GM18505 (cell line): ENCODE measurements around the gene C8G.

Source experiments
- ATAC-seq: cut with Tn5 transposase; IDR thresholded peaks from one replicate; pipeline ENCODE4 v1.9.1; 2021; ENCODE audit not compliant: unreplicated experiment
- POLR2A ChIP-seq: IDR thresholded peaks from 4 replicates; pipeline ENCODE4 v1.6.1; 2011; ENCODE audit warnings: borderline replicate concordance; ENCODE audit not compliant: insufficient read depth, insufficient read length; ENCODE audit errors: extremely low read depth

The C8G gene

DNA sequence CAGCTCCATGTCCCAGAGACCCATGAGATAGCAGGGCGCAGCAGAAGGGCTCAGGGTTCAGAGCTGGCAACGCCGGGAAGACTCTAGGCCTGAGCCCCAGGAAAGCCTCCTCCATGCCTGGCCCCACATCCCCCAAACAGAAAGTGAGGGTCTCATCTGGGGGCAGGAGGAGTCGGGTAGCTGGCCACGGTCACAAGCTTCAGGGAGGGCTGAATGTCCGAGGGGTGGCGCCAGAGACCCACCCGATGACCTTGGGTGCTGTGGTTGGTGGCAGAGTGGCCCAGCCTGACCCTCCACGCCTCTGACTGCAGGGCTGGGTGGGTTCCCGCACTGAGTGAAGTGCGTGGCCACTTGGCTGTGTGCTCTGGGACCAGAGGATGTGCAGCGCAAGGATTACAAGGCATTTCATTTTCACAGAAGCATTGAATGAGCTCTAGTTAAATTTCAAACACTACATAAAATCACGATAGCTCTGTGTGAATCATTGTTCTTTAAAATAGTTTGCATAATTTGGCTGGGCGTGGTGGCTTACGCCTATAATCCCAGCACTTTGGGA, 3.0 kb downstream of the C8G start:
- no peak for TF ChIP-seq POLR2A
- no peak for ATAC-seq

DNA sequence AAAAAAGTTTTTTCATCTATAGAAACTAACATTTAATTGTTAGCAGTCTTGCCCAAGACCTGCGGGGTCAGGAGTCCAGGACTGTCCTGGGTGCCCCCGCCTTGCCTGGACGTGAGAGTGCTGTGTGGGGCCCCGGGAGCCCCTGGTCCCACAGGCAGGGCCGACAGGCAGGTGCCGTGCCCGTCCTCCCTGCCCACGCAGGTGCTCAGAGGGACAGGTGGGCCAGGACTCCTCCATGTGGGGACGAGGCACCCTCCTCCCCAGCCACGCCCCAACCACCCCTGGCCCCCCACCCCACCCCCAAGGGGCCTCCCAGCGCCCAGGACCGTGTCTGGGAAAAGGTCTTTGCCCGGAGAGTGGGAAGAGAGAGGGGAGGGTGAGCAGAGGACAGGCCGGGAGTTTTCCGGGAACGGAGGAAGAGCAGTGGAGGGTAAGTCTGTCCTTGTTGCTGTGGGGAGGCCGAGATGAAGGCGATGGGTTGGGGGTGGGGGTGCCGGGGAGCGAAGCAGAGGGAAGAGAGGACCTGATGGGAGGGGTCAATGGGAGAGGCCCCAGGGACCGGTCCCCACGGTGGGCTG, 4.3 kb downstream of the C8G start:
- no peak for TF ChIP-seq POLR2A
- no peak for ATAC-seq

DNA sequence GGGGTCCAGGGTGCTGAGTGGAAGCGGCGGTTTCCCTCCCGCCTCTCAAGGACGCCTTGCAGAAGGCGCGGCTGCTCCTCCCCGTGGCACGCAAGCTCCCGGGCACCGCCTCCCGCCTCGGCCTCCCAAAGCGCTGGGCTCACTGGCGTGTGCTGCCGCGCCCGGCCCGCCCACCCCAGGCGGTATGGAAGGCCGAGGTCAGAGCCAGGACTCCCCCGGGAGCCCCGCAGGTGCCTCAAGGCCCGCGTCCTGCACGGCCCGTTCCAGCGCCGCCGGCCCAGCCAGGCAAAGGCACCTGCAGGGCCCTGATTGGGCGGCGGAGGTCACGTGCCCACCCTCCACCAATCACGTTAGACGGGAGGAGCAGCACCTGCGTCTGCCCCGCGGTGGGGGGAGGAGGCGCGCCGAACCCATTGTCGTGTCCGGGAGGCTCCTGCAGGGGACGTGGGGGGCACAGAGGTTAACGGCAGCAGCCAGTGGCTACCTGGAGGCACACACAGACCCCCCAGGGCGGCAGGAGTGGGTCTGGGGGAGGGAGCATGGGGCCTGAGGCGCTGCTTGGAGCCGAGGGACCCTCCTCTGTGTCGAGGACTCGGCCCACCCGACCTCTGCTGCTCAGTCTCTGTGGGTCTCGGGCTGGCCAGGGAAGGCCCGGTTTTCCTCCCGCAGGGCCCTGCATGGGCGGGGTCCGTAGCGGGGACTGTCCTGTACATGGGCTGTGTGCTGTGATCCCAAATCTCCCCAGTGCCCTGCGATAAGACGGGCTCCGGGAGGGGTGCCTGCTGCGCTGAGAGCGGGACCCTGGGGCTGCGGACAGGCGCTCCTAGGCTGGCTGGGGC, 5.0 kb downstream of the C8G start:
- peak; percentile 78 for ATAC-seq
- TF ChIP-seq POLR2A: peak; percentile 76

DNA sequence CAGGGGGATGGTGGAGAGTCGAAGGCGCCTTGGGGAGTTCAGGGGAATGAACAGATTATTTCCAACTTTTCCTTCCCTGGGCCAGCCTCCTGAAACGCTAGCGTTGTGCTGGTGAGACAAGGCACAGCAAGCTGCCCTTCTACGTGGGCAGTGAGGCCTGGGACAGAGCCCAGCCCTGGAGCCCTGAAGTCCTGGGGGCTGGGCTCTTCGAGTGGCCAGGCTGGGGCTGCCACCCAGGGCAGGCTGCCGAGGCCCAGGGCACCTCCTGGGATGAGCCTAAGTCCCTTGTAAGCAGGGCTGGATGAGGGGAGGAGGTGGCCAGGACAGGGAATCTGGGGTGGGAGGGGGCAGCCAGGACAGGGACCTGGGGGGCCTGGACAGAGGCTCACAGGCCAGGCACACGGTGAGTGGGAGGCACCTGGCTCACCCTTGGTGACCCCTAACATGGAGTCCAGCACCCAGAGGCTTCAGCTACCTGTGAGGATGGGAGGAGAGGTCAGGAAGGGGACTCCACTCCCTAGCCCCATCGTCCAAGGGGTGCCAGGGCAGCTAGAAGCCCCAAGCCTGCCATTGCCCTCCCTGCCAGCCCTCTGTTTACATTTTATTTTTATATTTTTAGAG, 5.7 kb downstream of the C8G start:
- no peak for TF ChIP-seq POLR2A
- no peak for ATAC-seq

DNA sequence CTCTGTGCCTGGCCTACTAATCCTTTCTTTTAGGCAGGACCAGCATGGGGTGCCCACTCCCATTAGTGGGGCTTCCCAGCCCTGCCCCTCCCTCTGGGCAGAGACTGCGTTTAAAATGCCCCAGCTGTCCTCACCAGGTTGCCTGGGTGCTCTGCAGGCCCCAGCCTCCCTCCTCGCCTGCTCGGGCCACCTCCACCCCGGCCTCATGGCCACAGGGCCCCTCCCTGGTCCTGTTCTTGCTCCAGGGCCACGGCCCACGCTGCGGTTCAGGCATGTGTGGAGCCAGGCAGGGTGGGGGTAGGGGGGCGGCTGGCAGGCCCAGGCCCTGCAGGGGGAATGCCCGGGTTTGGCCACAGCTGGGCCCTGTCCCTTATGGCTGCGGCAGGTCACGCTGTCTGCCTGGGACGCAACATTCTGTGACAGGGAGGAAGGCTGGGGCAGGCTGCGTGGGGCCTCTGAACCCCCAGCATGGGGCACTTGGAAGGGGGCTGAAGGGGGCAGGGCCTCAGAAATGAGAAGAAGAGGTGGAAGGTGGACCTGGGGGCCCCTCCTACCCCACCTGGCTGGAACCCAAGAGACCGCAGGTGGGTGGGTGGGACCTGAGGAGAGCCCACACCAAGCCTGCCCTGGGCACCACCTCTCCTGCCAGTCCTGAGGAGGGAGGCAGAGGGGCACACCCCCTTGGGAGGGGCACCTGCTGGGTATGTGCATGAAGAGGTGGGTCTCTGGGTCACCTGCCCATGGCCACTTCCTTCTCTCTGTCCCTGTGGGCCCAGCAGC, 6.7 kb downstream of the C8G start, which contains the start of gene LCN12:
Gene LCN12, plus strand, starts transcription at position 733 of the 780 bp plus-strand sequence. CDS start 55 bp downstream, outside the sequence.
- ATAC-seq: no peak

DNA sequence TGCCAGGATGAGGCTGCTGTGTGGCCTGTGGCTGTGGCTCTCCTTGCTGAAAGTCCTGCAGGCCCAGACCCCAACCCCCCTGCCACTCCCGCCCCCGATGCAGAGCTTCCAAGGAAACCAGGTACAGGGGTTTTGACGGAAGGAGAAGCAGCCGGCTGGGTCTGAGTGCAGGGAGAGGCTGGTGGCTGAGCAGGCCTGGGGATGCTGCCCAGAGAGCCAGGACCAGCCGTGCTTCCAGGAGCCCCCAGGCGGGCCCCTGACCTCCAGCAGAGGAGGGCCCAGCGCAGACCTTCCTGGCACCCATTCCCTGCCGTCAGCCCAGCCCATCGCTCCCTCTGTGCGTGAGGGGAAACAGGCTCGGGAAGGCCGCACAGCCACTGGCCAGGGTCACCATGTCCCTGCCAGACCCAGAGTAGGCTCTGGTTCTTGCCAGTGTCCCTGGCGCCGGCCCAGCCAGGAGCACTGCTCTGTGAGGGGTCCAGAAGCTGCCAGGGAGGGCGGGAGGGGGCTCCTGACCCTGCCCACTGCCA, 7.3 kb downstream of the C8G start:
- TF ChIP-seq POLR2A: no peak
- no peak for ATAC-seq

More for the DNA sequence above, 6.7 kb downstream of the C8G start, which contains the start of gene LCN12:
- no peak for TF ChIP-seq POLR2A

DNA sequence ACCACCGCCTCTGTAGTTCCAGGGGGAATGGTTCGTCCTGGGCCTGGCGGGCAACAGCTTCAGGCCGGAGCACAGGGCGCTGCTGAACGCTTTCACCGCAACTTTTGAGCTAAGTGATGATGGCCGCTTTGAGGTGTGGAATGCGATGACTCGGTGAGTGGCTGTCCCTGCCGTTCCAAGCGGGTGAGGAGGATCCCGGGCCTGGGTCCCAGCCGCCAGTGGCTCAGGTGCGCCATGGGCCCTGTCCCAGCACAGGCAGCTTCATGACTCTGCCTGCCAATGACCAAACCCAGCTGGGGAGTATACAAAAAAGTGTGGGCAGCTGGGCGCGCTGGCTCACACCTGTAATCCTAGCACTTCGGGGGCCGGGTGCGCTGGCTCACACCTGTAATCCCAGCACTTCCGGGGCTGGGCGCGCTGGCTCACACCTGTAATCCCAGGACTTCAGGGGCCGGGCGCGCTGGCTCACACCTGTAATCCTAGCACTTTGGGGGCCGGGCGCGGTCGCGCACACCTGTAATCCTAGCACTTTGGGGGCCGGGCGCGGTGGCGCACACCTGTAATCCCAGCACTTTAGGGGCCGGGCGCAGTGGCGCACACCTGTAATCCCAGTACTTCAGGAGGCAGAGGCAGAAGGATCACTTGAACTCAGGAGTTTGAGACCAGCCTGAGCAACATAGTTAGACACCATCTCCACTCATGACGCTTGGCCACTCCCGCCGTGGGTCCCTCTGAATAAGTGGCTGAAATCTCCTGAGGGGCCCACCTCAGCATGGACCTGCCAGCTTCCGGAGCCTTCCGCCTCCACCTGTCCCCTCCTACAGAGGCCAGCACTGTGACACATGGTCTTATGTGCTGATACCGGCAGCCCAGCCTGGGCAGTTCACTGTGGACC, 8.1 kb downstream of the C8G start:
- no peak for ATAC-seq
- no peak for TF ChIP-seq POLR2A

DNA sequence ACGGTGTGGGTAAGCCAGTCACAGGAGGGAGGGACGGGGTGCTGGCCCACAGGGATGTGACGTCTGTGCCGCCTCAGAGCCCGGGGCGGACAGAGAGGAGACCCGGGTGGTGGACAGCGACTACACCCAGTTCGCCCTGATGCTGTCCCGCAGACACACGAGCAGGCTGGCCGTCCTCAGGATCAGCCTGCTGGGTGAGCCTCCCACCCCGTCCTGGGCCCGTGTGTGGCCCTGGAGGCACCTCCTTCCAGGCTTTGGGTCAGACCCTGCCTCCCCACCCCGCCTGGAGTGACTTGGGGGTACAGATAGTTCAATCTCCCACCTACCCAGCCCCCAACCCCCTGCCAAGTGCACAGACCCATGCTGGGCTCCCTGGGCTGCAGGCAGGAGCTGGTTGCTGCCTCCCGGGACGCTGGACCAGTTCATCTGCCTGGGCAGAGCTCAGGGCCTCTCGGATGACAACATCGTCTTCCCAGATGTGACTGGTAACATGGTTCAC, 8.8 kb downstream of the C8G start:
- TF ChIP-seq POLR2A: no peak
- no peak for ATAC-seq

DNA sequence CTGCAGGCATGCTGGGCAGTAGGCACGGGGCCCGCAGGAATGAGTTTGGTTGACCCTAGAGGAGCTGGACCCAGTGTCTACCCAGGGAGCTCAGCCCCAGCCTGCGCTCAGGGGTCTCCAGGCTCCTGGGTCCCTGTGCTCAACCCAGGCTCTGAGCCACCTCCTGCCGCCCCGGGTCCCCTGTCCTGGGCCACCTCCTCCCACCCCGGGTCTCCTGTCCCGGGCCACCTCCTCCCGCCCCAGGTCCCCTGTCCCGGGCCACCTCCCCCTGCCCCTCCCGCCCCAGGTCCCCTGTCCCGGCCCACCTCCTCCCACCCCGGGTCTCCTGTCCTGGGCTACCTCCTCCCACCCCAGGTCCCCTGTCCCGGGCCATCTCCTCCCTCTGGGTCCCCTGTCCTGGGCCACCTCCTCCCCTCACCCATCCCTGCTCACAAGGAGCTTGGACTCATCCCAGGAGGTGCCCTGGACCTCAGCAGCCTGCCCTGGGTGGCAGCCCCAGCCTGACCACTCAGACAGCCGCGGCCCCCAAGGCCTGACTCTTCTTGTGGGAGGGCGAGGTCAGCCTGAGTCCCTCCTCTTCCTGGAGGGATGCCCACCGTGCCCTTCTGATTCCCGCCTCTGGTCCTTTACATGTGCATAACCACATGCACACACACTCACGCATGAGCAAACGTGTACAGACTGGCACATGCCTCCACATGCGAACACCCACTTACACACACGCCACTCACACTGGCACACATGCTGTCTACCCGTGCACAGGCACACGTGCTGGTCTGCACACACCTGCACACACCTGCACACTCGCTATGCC, 9.4 kb downstream of the C8G start:
- no peak for ATAC-seq
- TF ChIP-seq POLR2A: no peak

DNA sequence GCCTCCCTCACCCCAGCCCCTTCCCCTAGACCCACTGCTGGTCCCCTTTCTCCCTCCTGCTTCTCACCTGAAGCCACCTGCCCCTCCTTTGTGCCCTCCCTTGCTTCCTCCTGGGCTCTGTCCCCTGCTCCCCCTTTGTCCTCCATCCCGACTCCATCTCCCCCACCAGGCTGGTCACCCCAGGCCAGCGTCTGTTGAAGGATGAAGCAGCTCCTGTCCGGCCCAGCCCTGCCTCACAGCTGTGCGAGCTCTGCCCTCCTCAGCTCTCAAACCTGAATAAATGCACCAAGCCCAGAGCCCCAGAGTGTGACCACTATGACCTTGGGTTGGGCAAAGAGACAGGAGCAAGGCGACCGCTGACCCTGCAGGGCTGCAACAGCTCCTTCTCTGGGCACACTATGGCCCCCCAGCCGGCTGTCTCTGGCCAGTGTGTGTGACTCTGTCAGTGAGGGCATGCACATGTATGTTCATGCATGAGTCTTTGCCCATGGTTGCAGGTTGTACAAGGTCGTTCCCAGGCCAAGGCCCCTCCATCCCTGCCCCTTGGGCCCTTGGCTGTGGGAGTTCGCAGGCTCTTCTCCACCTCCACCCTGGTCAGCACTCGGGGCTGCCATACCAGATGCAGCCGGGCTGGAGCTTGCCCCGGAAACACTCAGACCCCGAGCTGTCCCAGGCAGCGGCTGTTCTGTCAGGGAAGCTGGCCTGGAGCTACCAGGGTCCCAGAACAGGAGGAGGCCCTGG, 10.3 kb downstream of the C8G start:
- ATAC-seq: no peak
- TF ChIP-seq POLR2A: no peak
